Spleen (tissue), 7 donors: ENCODE measurements around the gene SLC16A1.

Experiments
- CTCF ChIP-seq, 11 experiments: fragments of 200-600 bp in 7 of 11; fragments of 450-650 bp in 4 of 11; sonication (generic) in 4 of 11; IDR thresholded peaks in 8 of 11; conservative IDR thresholded peaks in 3 of 11; 1 replicate in 7 of 11; 2 replicates in 4 of 11; pipeline versions ENCODE4 v1.4.0 to v1.8.0; 2016 to 2021; ENCODE audit warnings: antibody characterized with exemption in 11 of 11, inconsistent platforms in 4 of 11, mild to moderate bottlenecking in 1 of 11
- POLR2A ChIP-seq, 3 donors: fragments of 450-650 bp; IDR thresholded peaks; one replicate each; pipeline ENCODE4 v1.5.1; 2017; ENCODE audit warnings: antibody characterized with exemption in 3 of 3, mild to moderate bottlenecking in 1 of 3
- donor health status: DM: no; HTN: no; CAD: no; lungs with moderate emphysema.
- donor health status: DM: no; HTN: no; CAD: no.
- donor health status: DM: no; HTN: no; CAD: no.

GRCh38 chr1:112906150-112906698, 49.8 kb downstream of the SLC16A1 start:
- TF ChIP-seq CTCF (IDR thresholded peaks at IDR 0.05 in 8 of 11, conservative IDR thresholded peaks at IDR 0.05 in 3 of 11) (no peak), POLR2A (IDR thresholded peaks at IDR 0.05) (no peak)
